Mesendoderm (in vitro differentiated cells): ENCODE data around the gene DNAJC1.
A peak's percentile ranks its signal among the peaks of the same experiment; 100 is the strongest.
"Not testable (repeated sequence)": the region's sequence is repeated elsewhere in the genome, so short reads cannot be mapped to it uniquely, and the experiment has no call there.

ENCODE experiments used
- DNase-seq: peaks from one replicate; pipeline ENCODE4 v3.0.0; 2013
- H2AK5ac ChIP-seq: 2 replicates; pipeline ENCODE4 v1.6.1; 2013; ENCODE audit warnings: low read length, inconsistent platforms
- H2BK120ac ChIP-seq: 2 replicates; pipeline ENCODE4 v1.6.1; 2013; ENCODE audit warnings: low read depth, mild to moderate bottlenecking, low read length, moderate library complexity, mixed read lengths
- H2BK15ac ChIP-seq: replicated peaks from 2 replicates; pipeline ENCODE4 v1.6.1; 2013; ENCODE audit warnings: low read depth, mild to moderate bottlenecking, moderate library complexity
- H2BK5ac ChIP-seq: 2 replicates; pipeline ENCODE4 v1.6.1; 2013; ENCODE audit warnings: low read length, inconsistent platforms
- H3K18ac ChIP-seq: 2 replicates; pipeline ENCODE4 v1.6.1; 2013; ENCODE audit warnings: mild to moderate bottlenecking, low read length, mixed read lengths
- H3K23ac ChIP-seq: one replicate; pipeline ENCODE4 v1.6.1; 2013; ENCODE audit warnings: low read length
- H3K27ac ChIP-seq: 2 replicates; pipeline ENCODE4 v1.5.1; 2013; ENCODE audit warnings: low read depth, mild to moderate bottlenecking, inconsistent platforms, low read length, moderate library complexity
- H3K27me3 ChIP-seq: 2 replicates; pipeline ENCODE4 v1.6.1; 2013; ENCODE audit warnings: low read length, control low read depth, mild to moderate bottlenecking, inconsistent platforms; ENCODE audit not compliant: insufficient read depth, poor library complexity
- H3K36me3 ChIP-seq: 2 replicates; pipeline ENCODE4 v1.6.1; 2013; ENCODE audit warnings: low read length, inconsistent platforms; ENCODE audit not compliant: control insufficient read depth, insufficient read depth
- H3K4ac ChIP-seq: one replicate; pipeline ENCODE4 v1.6.1; 2013; ENCODE audit warnings: low read depth, mild to moderate bottlenecking, low read length, moderate library complexity
- H3K4me1 ChIP-seq: 2 replicates; pipeline ENCODE4 v1.6.1; 2013; ENCODE audit warnings: low read depth, low read length, inconsistent platforms; ENCODE audit not compliant: control insufficient read depth
- H3K4me2 ChIP-seq: 2 replicates; pipeline ENCODE4 v1.6.1; 2013; ENCODE audit warnings: low read length
- H3K4me3 ChIP-seq: 2 replicates; pipeline ENCODE4 v1.5.1; 2013; ENCODE audit warnings: mild to moderate bottlenecking, low read length
- H3K56ac ChIP-seq: one replicate; pipeline ENCODE4 v1.6.1; 2013; ENCODE audit warnings: low read length
- H3K79me1 ChIP-seq: 2 replicates; pipeline ENCODE4 v1.6.1; 2013; ENCODE audit warnings: low read length, inconsistent platforms
- H3K79me2 ChIP-seq: 2 replicates; pipeline ENCODE4 v1.6.1; 2013; ENCODE audit warnings: mild to moderate bottlenecking, low read length; ENCODE audit not compliant: control insufficient read depth, insufficient read depth
- H3K9ac ChIP-seq: 2 replicates; pipeline ENCODE4 v1.6.1; 2013; ENCODE audit warnings: low read length, inconsistent platforms
- H4K5ac ChIP-seq: one replicate; pipeline ENCODE4 v1.6.1; 2013; ENCODE audit warnings: low read length
- H4K8ac ChIP-seq: one replicate; pipeline ENCODE4 v1.6.1; 2013; ENCODE audit warnings: low read depth, mild to moderate bottlenecking, control low read depth, low read length, moderate library complexity
- WGBS: extraction: QIAGEN DNeasy Blood & Tissue Kit; methylation state at CpG from one replicate; pipeline ENCODE4 v1.1.7; 2013; ENCODE audit warnings: low lambda C conversion rate, missing lambda C conversion rate; ENCODE audit not compliant: insufficient coverage; ENCODE audit errors: extremely low coverage; 5-methylcytosine and 5-hydroxymethylcytosine counted together

Gene DNAJC1

GRCh38 chr10:21721000-21721665 is 282.4 kb downstream of the DNAJC1 start:
- no peak overlapping the region for H4K5ac ChIP-seq
- no peak overlapping the region for H3K9ac ChIP-seq
- no peak overlapping the region for H2AK5ac ChIP-seq
- no peak for DNase-seq
- no peak overlapping the region for H3K23ac ChIP-seq
- no peak overlapping the region for H3K27ac ChIP-seq
- no peak overlapping the region for H4K8ac ChIP-seq
- no peak overlapping the region for H3K56ac ChIP-seq
- 100% methylated on average over 1 of the region's 6 CpGs for WGBS
- H3K4me1 ChIP-seq = peaks cover 3% of the 10 kb centered on the region
- H3K27me3 ChIP-seq = no peaks in the 10 kb centered on the region
- no peak overlapping the region for H2BK120ac ChIP-seq
- no peaks in the 10 kb centered on the region for H3K36me3 ChIP-seq
- no peak overlapping the region for H2BK15ac ChIP-seq
- no peaks in the 10 kb centered on the region for H3K79me1 ChIP-seq
- no peak overlapping the region for H3K4ac ChIP-seq
- no peaks in the 10 kb centered on the region for H3K79me2 ChIP-seq
- no peak overlapping the region for H2BK5ac ChIP-seq
- H3K18ac ChIP-seq = no peak overlapping the region
- no peak overlapping the region for H3K4me2 ChIP-seq
- H3K4me3 ChIP-seq = no peak overlapping the region

DNA sequence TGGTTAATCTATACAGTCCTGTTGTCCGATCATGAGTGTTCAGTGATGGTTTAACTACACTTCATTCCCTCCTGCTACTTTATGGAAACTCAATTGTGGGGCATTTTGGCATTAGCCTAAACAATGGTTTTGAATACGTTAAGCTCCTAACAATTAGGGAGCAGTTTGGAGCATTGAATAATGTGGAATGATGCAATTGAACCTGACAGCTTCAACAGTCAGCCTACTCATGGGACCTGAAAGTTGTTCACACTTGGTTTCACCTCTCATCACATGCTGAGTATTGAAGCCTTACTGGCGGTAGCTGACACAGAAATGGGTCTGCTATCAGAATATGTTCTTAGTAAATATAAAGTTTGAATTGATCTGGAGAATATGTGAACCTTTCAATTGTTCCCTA is 283.4 kb downstream of the DNAJC1 start:
- no peak overlapping the region for H4K5ac ChIP-seq
- H3K36me3 ChIP-seq = no peaks in the 10 kb centered on the region
- no peak overlapping the region for H4K8ac ChIP-seq

GRCh38 chr10:21719502-21719901 is 284.0 kb downstream of the DNAJC1 start:
- Histone ChIP-seq H4K8ac (no peak overlapping the region), H3K36me3 (no peaks in the 10 kb centered on the region), H3K56ac (no peak overlapping the region), H3K79me2 (no peaks in the 10 kb centered on the region), H2BK120ac (no peak overlapping the region), H3K4me1 (peaks cover 3% of the 10 kb centered on the region), H3K4me2 (no peak overlapping the region), H3K23ac (no peak overlapping the region), H3K9ac (no peak overlapping the region), H2BK5ac (no peak overlapping the region), H2BK15ac (no peak overlapping the region), H3K79me1 (no peaks in the 10 kb centered on the region), H3K27me3 (no peaks in the 10 kb centered on the region), H3K27ac (no peak overlapping the region), H2AK5ac (no peak overlapping the region), H3K4ac (no peak overlapping the region), H3K18ac (no peak overlapping the region), H3K4me3 (no peak overlapping the region), H4K5ac (no peak overlapping the region)
- DNase-seq = no peak
- no CpG with 5 or more reads among the region's 1 CpG for WGBS

More for the DNA sequence above, 283.4 kb downstream of the DNAJC1 start:
- Histone ChIP-seq H3K18ac (no peak overlapping the region), H3K4me1 (peaks cover 3% of the 10 kb centered on the region), H3K4ac (no peak overlapping the region), H3K23ac (no peak overlapping the region), H3K79me2 (no peaks in the 10 kb centered on the region), H3K79me1 (no peaks in the 10 kb centered on the region), H3K9ac (no peak overlapping the region), H2AK5ac (no peak overlapping the region), H3K56ac (peak overlapping the region; percentile 43), H2BK15ac (no peak overlapping the region), H3K27me3 (no peaks in the 10 kb centered on the region), H2BK5ac (no peak overlapping the region), H2BK120ac (no peak overlapping the region), H3K27ac (no peak overlapping the region), H3K4me3 (no peak overlapping the region), H3K4me2 (no peak overlapping the region)
- no CpG with 5 or more reads among the region's 3 CpGs for WGBS
- DNase-seq = peak; percentile 83

GRCh38 chr10:21717437-21718054 is 286.0 kb downstream of the DNAJC1 start:
- H3K56ac ChIP-seq, H3K27me3 ChIP-seq, H2BK120ac ChIP-seq, H3K18ac ChIP-seq, H3K9ac ChIP-seq, H3K4ac ChIP-seq, H2BK15ac ChIP-seq, H4K5ac ChIP-seq, H3K4me2 ChIP-seq, H3K4me3 ChIP-seq, H2AK5ac ChIP-seq, H3K27ac ChIP-seq, H2BK5ac ChIP-seq, DNase-seq, H3K23ac ChIP-seq, H3K79me1 ChIP-seq, H3K79me2 ChIP-seq, H3K36me3 ChIP-seq, H4K8ac ChIP-seq, H3K4me1 ChIP-seq: not testable (repeated sequence)
- no CpG with 5 or more reads among the region's 3 CpGs for WGBS

- H3K4me3 ChIP-seq = no peak overlapping the region
- H2BK120ac ChIP-seq = no peak overlapping the region
- peaks cover 3% of the 10 kb centered on the region for H3K4me1 ChIP-seq
- H3K23ac ChIP-seq = no peak overlapping the region
- no peak overlapping the region for H4K5ac ChIP-seq
- WGBS = no CpG with 5 or more reads among the region's 2 CpGs
- no peak overlapping the region for H2AK5ac ChIP-seq
- H3K79me2 ChIP-seq = no peaks in the 10 kb centered on the region
- no peak overlapping the region for H3K27ac ChIP-seq
- no peak overlapping the region for H2BK15ac ChIP-seq
- no peak overlapping the region for H3K9ac ChIP-seq
- peak; percentile 66 for DNase-seq
- no peaks in the 10 kb centered on the region for H3K27me3 ChIP-seq
- no peaks in the 10 kb centered on the region for H3K79me1 ChIP-seq
- no peak overlapping the region for H3K4me2 ChIP-seq
- H3K56ac ChIP-seq = no peak overlapping the region
- no peak overlapping the region for H2BK5ac ChIP-seq
- H3K18ac ChIP-seq = no peak overlapping the region
- H4K8ac ChIP-seq = no peak overlapping the region
- no peak overlapping the region for H3K4ac ChIP-seq
- no peaks in the 10 kb centered on the region for H3K36me3 ChIP-seq
Observed at GRCh38 chr10:21715531-21716195, 287.9 kb downstream of the DNAJC1 start.
